PC-9 (cell line): ENCODE data around the gene ZFHX2.

Experiments used
- CTCF ChIP-seq: fragments of 200-600 bp; sonication (generic); conservative IDR thresholded peaks from 2 replicates; pipeline ENCODE4 v1.6.1; 2017; ENCODE audit warnings: mixed run types, antibody characterized with exemption, mild to moderate bottlenecking, moderate library complexity
- EZH2 ChIP-seq: fragments of 200-600 bp; sonication (generic); IDR thresholded peaks from 2 replicates; pipeline ENCODE4 v1.8.0; 2017; ENCODE audit warnings: antibody characterized with exemption, low read depth

GRCh38 chr14:23530375-23531055 is 21.1 kb downstream of the ZFHX2 start:
- TF ChIP-seq EZH2 (no peak), CTCF (no peak)
